Measurements from ENCODE around the gene PZP. TPM values are rescaled to one million over a fixed set of nuclear protein-coding genes. Genes with fewer than 3 reads are reported as not detected.
"Not testable (repeated sequence)": the region's sequence is repeated elsewhere in the genome, so short reads cannot be mapped to it uniquely, and the experiment has no call there.

Gene PZP
- total RNA-seq, 1 donor from 2014 or later: 2.2 TPM

- peaks cover 24% of the 10 kb centered on the region for H3K9me3 Mint-ChIP-seq (ENCODE audit: unreplicated experiment)
- no peak overlapping the region for H3K27ac Mint-ChIP-seq (ENCODE audit: unreplicated experiment)
- no peak for DNase-seq (ENCODE audit: low spot score)
- no peak for TF ChIP-seq CTCF (IDR thresholded peaks at IDR 0.05; ENCODE audit: unreplicated experiment)
- peaks cover under 1% of the 10 kb centered on the region for H3K4me1 Mint-ChIP-seq (ENCODE audit: unreplicated experiment)
- H3K36me3 Mint-ChIP-seq (ENCODE audit: low read depth, unreplicated experiment): peaks cover 16% of the 10 kb centered on the region
- H3K27me3 Mint-ChIP-seq (ENCODE audit: unreplicated experiment): peaks cover 5% of the 10 kb centered on the region
- no peak overlapping the region for H3K4me3 Mint-ChIP-seq (ENCODE audit: unreplicated experiment)
Observed at GRCh38 chr12:9144730-9145106, 63.5 kb downstream of the PZP start.

DNA sequence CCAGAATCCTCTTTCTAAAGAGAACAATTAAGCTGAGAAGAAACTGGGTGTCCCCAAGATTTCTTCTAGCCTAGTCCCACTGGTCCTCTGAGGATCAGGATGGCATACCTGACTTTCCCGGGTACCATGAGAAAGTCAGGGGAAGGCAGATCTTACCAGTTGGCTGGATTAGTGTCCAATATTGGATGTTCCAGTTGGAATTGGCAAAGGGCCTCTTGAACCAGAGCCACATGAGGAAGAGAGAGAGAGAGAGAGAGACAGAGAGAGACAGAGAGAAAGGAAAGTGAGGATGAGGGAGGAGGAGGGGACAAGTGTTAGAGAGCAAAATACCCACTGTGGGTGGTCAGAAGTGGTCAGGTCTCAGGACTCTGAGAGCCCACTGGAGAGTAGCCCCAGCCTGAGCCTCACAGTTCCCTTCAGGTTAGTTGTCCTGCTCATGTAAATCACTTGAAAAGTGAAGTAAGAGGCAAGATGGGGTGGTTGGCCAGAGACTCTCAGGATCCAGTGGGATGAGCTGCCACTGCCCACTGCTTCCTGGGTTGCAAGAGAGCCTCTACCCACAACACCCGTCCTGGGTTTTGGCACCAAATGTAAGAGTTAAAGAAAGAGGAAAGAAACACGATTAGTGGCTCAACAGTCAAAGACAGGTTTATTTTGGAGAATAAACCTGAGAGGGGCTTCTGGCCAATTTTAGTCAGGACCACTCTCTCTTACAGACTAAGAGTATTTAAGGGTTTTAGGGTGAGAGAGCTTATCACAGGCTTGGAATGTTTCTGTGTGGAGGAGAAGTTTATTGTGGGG is 64.1 kb downstream of the PZP start:
- H3K36me3 Mint-ChIP-seq (ENCODE audit: low read depth, unreplicated experiment): peaks cover 16% of the 10 kb centered on the region
- H3K27ac Mint-ChIP-seq (ENCODE audit: unreplicated experiment): no peak overlapping the region
- DNase-seq (ENCODE audit: low spot score): no peak
- no peak for TF ChIP-seq CTCF (IDR thresholded peaks at IDR 0.05; ENCODE audit: unreplicated experiment)
- no peak overlapping the region for H3K4me3 Mint-ChIP-seq (ENCODE audit: unreplicated experiment)
- peaks cover 24% of the 10 kb centered on the region for H3K9me3 Mint-ChIP-seq (ENCODE audit: unreplicated experiment)
- H3K4me1 Mint-ChIP-seq (ENCODE audit: unreplicated experiment): no peaks in the 10 kb centered on the region
- peaks cover 5% of the 10 kb centered on the region for H3K27me3 Mint-ChIP-seq (ENCODE audit: unreplicated experiment)

DNA sequence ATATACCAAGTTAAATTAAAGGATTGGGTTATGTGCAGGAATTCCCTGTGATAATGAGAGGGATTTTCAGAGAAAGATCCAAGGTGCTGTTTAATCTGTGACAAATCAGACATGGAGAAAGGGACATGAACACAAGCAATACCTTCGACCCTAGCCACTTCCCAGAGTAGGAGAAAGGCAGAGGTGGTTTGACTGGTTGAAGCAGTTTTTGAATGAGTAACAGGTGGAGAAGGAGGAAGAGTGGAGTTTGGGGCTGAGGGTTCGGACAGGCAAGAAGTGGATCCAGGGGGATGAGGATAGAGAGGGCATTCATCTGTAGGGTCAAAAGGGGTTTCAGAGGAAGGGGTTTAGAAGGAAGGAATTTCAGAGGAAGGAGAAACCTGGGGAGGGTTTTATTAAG is 65.1 kb downstream of the PZP start:
- H3K9me3 Mint-ChIP-seq (ENCODE audit: unreplicated experiment): peaks cover 24% of the 10 kb centered on the region
- H3K4me3 Mint-ChIP-seq (ENCODE audit: unreplicated experiment): peak overlapping the region; percentile 15
- no peak for TF ChIP-seq CTCF (IDR thresholded peaks at IDR 0.05; ENCODE audit: unreplicated experiment)

DNA sequence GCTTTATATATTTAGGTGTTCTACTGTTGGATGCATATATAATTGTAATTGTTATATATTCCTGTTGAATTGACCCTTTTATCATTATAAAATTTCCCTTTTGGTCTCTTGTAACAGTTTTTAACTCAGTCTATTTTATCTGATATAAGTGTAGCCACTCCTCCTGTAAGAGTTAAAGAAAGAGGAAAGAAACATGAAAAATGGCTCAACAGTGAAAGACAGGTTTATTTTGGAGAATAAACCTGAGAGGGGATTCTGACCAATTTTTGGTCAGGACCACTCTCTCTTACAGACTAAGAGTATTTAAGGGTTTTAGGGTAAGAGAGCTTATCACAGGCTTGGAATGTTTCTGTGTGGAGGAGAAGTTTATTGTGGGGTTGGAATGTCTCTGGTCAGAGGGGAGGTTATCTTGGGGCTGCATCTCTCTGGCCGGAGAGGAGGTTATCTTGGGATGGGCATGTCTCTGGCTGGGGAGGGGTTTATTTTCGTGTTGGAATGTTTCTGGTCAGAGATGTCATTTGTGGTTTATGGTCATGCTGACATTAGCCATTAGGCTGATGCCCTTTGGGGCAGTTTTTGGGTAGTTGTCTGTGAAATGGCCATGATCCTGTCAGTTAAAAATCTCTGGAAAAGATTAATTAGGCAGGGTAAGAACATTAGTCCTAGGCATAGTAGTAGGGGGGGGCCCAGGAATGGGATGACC is 68.5 kb downstream of the PZP start:
- peaks cover 18% of the 10 kb centered on the region for H3K9me3 Mint-ChIP-seq (ENCODE audit: unreplicated experiment)

More for the DNA sequence above, 65.1 kb downstream of the PZP start:
- H3K27me3 Mint-ChIP-seq (ENCODE audit: unreplicated experiment): peaks cover 3% of the 10 kb centered on the region
- DNase-seq (ENCODE audit: low spot score): no peak
- H3K27ac Mint-ChIP-seq (ENCODE audit: unreplicated experiment): no peak overlapping the region
- H3K4me1 Mint-ChIP-seq (ENCODE audit: unreplicated experiment): no peaks in the 10 kb centered on the region
- H3K36me3 Mint-ChIP-seq (ENCODE audit: low read depth, unreplicated experiment): peaks cover 16% of the 10 kb centered on the region

GRCh38 chr12:9135903-9136310 is 72.3 kb downstream of the PZP start:
- no peak for DNase-seq (ENCODE audit: low spot score)
- Mint-ChIP-seq H3K27ac (ENCODE audit: unreplicated experiment) (no peak overlapping the region), H3K9me3 (ENCODE audit: unreplicated experiment) (no peaks in the 10 kb centered on the region), H3K4me3 (ENCODE audit: unreplicated experiment) (no peak overlapping the region), H3K4me1 (ENCODE audit: unreplicated experiment) (no peaks in the 10 kb centered on the region), H3K27me3 (ENCODE audit: unreplicated experiment) (peaks cover 4% of the 10 kb centered on the region), H3K36me3 (ENCODE audit: low read depth, unreplicated experiment) (no peaks in the 10 kb centered on the region)
- no peak for TF ChIP-seq CTCF (IDR thresholded peaks at IDR 0.05; ENCODE audit: unreplicated experiment)

More for the DNA sequence above, 68.5 kb downstream of the PZP start:
- DNase-seq (ENCODE audit: low spot score); H3K27ac Mint-ChIP-seq (ENCODE audit: unreplicated experiment); H3K4me1 Mint-ChIP-seq (ENCODE audit: unreplicated experiment); H3K4me3 Mint-ChIP-seq (ENCODE audit: unreplicated experiment); H3K27me3 Mint-ChIP-seq (ENCODE audit: unreplicated experiment): not testable (repeated sequence)
- peaks cover 14% of the 10 kb centered on the region for H3K36me3 Mint-ChIP-seq (ENCODE audit: low read depth, unreplicated experiment)

All from endothelial cell (in vitro differentiated cells).